GM21529 (cell line): Measurements from ENCODE around the gene ZNF784.

ENCODE experiments used
- ATAC-seq: cut with Tn5 transposase; IDR thresholded peaks from one replicate; pipeline ENCODE4 v1.9.1; 2021; ENCODE audit not compliant: unreplicated experiment

Gene ZNF784

DNA sequence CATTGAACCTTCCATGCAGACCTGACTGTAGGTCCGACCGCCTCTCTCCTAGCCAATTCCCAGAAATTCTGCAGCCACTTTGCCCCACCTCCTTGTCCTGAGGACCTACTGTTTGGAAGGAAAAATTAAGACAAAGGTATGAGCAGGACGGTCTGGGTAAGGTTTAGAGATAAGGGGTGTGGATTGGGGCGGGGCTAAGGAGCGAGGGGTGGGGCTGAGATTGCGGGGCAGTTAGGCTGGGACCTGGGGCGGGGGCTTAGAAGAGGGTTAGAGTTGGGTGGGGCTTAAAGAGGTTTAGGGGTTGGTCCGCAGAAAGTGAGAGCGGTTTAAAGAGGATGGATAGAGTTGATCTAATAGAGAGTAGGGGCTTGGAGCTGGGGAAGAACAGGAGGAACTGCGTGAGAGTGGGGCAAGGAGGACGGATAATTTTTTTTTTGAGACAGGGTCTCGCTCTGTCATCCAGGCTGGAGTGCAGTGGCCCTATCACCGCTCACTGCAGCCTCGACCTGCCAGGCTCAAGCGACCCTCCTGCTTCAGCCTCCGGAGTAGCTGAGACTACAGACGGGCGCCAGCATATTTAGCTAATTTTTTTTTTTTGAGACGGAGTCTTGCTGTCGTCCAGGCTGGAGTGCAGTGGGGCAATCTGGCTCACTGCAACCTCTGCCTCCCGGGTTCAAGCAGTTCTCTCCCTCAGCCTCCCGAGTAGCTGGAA lies 20.6 kb downstream of the ZNF784 start:
- ATAC-seq = no peak

GRCh38 chr19:55603115-55603514 lies 21.3 kb downstream of the ZNF784 start:
- ATAC-seq = no peak

DNA sequence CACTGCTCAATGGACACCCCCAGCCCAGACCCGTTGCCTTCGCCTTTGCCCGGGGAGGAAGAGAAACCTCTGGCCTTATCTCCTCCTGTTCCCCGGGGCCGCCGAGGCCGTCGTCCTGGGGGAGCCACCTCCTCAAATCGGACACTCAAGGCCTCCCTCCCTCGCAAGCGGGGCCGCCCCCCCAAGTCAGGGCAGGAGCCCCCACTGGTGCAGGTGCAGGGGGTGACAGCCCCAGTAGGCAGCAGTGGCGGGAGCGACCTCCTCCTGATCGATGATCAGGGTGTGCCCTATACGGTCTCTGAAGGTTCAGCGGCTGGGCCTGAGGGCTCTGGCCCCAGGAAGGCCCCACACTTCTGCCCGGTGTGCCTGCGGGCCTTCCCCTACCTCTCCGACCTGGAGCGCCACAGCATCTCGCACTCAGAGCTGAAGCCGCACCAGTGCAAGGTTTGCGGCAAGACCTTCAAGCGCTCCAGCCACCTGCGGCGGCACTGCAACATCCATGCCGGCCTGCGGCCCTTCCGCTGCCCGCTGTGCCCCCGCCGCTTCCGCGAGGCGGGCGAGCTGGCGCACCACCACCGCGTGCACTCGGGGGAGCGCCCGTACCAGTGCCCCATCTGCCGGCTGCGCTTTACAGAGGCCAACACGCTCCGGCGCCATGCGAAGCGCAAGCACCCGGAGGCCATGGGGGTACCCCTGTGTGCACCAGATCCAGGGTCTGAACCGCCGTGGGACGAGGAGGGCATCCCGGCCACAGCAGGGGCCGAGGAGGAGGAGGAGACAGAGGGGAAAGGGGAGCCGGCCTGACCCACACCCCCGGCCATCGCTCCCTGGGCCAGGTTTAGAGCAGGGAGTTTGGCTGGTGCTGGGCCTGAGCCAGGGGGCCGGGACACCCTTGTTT lies 22.0 kb downstream of the ZNF784 start:
- no peak for ATAC-seq

DNA sequence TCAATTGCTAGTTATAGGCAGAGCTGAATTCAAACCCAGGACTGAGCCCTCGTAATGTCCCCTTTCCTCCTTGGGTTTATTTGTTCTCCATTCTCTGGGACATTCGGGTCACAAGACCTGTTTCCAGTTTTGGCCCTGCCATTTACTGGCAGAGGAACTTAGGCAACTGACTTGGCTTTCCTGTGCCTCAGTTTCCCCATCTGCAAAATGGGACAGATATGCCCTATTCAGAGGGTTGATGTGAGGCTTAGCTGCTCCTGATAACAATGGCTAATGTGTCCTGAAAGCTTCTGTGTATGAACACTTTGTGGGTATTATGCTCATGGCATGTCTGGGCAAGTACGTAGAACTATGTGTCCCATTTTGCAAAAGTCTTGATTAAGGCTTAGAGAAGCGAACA lies 23.3 kb downstream of the ZNF784 start:
- no peak for ATAC-seq

DNA sequence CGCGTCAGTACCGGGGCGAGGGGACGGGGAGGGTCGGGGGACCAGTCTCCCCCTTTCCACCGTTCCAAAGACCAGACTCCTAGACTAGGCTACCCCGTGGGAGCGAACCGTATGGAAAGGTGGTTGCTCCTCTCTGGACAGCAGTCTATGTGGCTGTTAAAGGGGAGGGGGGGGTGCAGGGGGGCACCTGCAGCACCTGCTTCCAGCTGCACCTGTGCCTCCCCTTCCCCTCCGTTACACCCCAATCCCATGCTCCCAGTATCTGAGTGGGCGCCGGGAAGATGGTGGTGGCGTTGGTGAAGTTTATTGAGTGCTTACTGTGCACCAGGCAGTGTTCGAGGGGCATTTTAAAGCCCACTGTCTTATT lies 23.7 kb downstream of the ZNF784 start:
- ATAC-seq = no peak

DNA sequence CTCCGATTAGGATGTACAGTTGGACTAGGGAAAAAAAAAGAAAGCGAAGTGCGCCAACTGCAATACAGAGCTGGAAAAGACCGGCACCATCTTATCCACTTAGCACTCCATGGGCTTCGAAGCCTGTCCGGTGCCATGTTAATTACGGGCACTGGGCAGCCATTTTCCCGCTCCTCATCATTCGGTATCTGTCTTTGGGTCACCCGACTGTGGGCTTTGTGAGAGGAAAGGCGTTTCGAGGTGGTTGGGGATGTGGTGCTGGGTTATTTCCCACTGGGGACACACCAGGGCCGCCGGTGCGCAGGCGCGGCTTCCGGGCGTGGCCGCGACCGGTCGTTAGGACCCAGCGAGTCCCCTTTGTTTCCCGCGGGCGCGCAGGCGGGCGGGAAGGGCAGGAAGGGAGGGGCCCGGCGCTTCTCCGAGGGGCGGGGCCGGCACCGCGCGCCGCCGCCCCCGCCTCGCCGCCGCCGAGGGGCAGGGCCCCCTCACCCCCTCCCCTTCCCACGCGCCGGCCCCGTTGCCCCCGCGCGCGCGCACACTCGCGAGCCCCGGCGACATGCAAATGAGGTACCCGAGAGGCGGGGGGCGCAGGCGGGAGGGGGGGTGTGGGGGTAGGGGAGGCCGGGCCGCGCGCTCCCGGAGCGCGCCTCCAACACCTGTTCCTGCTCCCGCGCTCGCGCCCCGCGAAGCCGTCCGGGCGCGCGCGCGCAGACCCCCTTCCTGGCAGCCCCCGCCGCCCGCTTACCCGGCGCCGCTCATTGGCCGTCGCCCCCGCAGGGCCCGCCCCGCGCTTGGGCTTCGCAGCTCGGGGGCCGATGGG lies 24.3 kb downstream of the ZNF784 start, which contains the start of gene ZNF524:
Gene ZNF524 (plus strand): TSS at position 447 of the 820 bp plus-strand sequence. CDS start 1,825 bp downstream, outside the sequence.
- ATAC-seq = peak; percentile 37

DNA sequence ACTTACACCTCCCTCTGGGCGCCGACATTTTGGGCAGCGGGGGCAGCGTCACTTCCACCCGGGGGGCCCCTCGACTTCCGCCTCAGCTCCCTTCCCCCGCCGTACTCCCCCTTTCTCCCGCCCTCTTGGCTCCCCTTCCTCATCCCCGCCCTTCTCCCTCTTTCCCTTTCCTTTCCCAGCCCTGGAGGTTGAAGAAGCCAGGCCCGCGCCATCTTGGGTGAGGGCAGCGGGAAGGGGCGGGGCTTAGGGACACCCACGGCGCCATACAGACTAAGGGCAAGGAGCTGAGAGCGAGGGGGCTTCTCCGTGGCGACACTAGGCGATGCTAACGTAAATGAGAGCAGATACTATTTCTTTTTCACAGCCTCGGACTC lies 24.9 kb downstream of the ZNF784 start, which contains the start of gene FIZ1:
Gene FIZ1 (minus strand): TSS at position 50 of the 374 bp plus-strand sequence. CDS start 1,652 bp downstream, outside the sequence.
- ATAC-seq = peak; percentile 45

- peak; percentile 49 for ATAC-seq
Observed at GRCh38 chr19:55598719-55599467, 25.5 kb downstream of the ZNF784 start.

DNA sequence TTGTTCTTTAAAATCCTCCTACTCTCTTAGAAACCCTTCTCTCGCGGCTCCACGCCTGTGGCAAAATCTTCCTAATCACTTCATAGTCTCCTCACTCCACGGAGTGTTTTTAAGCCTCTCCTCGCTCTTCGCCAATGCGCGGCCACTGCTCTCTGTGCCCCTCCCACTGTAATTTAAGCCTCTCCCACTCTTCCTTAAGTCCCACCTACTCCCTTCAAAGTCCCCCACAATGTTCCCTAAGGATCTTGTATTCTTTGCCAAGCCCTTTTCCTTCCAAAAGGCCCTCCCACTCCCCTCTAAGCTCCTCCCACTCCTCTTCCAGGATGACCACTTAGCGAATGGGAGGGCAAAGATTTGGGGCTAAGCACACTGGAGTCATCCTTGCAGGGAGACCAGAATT lies 26.3 kb downstream of the ZNF784 start:
- no peak for ATAC-seq

DNA sequence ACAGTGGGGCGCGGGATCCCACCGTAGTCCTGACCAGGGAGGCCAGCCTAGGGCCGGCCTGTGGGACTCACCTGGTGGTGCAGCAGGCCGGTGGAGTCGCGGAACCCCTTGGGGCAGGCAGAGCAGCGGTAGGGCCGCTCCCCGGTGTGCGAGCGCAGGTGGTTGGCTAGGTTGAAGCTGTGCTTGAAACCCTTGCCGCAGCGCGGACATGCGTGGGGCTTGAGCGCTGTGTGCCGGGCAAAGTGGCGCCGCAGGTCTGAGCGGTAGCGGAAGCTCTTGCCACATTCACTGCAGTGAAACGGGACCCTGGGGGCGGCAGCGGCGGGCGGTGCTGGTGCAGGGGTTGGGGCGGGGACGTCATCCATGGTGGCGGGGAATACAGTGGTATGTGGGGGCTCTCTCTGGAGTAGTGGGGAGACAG lies 26.9 kb downstream of the ZNF784 start:
- no peak for ATAC-seq

DNA sequence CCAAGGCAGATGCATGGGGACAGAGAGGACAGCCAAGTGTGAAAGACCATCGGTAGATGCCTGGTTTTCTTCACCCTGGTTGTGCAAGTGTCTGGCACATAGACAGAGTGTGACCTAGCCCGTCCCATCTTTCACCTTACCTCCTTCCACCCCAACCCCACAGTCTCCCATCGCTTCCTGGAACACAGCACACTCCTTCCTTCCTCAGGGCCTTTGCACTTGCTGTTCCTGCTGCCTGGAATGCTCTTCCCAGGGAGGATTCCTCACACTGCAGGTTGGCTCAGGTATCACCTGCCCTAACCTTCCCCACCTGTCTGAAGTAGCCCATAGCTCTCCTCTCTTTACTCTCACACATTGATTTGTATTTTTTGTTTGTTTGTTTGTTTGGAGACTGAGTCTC lies 28.1 kb downstream of the ZNF784 start:
- no peak for ATAC-seq

DNA sequence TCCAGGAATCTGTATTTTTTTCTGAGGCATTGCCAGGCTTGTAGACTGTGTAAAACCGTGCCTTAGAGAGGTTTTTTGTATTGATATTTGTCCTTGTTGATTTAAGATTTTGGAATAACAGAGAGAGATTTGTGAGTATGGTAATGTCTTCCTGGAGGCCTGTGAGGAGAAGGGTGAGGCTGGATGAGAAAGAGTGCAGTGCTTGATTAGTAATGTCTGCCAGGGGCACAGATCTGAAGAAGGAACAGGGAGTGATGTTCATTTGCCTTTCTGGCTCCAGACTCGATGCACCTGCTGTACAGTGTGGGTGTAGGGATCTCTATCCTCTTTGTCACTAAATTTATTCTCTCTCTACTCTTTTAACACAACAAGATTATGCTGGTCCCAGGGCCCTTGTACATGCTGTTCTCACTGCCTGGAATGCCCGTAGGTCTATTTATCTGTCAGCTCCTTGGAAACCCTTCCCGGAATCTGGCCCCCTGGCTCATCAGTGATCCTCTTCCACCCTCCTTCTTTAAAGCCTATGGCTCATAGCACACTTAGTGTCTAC lies 29.3 kb downstream of the ZNF784 start:
- ATAC-seq = no peak

GRCh38 chr19:55593096-55593772 lies 31.1 kb downstream of the ZNF784 start:
- ATAC-seq = no peak

- ATAC-seq = no peak
Observed at GRCh38 chr19:55592391-55593090, 31.8 kb downstream of the ZNF784 start.

DNA sequence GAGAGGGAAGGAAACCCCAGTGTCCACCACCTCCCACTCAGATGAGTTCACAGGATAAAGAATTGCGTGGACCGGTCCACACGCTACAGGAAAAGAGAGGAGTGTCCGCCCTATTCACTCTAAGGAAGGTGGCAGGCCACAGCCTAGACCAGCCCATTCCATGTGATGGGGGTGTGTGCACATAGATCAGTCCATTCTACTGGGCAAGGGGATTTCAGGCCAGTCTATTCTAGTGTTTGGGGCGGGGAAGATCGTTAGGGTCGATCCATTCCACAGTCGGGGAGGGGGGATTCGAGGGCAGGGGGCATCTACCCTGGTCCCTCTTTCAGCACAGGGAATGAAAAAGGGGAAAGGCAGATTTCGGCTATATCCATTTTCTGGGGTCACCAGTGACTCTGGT lies 32.8 kb downstream of the ZNF784 start:
- ATAC-seq = no peak

DNA sequence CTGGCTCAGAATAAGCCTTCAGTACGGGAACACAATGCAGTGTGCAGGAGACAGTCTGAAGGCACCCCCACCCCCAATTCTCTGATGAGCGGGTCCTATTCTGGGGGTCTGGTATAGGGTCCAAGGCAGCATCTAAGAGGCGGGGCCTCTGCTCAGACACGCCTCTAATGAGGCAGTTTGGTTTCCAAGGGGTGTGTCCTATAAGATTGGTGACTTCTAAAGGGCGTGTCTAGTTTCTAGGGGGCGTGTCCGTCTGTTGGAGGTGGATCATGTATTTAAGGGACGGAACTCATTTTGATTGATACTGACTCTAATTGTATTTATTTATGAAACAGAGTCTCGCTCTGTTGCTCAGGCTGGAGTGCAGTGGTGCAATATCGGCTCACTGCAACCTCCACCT lies 33.7 kb downstream of the ZNF784 start:
- no peak for ATAC-seq

- ATAC-seq = no peak
Observed at GRCh38 chr19:55590109-55590508, 34.3 kb downstream of the ZNF784 start.

- ATAC-seq = no peak
Observed at GRCh38 chr19:55588738-55589137, 35.6 kb downstream of the ZNF784 start.
